HepG2 (cell line): ENCODE data around the gene RASSF7.

Source experiments
- CREB1 ChIP-seq, 2 experiments: fragments of 450-650 bp in 1 of 2; IDR thresholded peaks; 2 replicates each; pipeline ENCODE4 v1.6.1; 2016 to 2017; ENCODE audit warnings: control low read depth in 1 of 2, mild to moderate bottlenecking in 1 of 2, missing compliant biosample characterization in 1 of 2, missing genetic modification characterization in 1 of 2
- GLI4 ChIP-seq: sonication (generic); formaldehyde crosslinking; IDR thresholded peaks from 2 replicates; pipeline ENCODE4 v1.5.1; 2020; ENCODE audit warnings: missing genetic modification reagents, mild to moderate bottlenecking, moderate library complexity, borderline replicate concordance
- KLF13 ChIP-seq: sonication (generic); formaldehyde crosslinking; IDR thresholded peaks from 2 replicates; pipeline ENCODE4 v1.4.0; 2020; ENCODE audit warnings: mild to moderate bottlenecking, missing genetic modification reagents
- SMARCE1 ChIP-seq: fragments of 450-650 bp; IDR thresholded peaks from 2 replicates; pipeline ENCODE4 v1.6.1; 2017; ENCODE audit warnings: borderline replicate concordance
- ZMYM2 ChIP-seq: sonication (generic); formaldehyde crosslinking; IDR thresholded peaks from 2 replicates; pipeline ENCODE4 v1.8.0; 2022; ENCODE audit warnings: mild to moderate bottlenecking, missing genetic modification reagents
- ZNF709 ChIP-seq: sonication (generic); formaldehyde crosslinking; IDR thresholded peaks from 2 replicates; pipeline ENCODE4 v1.5.0; 2020; ENCODE audit warnings: mild to moderate bottlenecking, missing genetic modification reagents
- ZNF781 ChIP-seq: sonication (generic); formaldehyde crosslinking; IDR thresholded peaks from 2 replicates; pipeline ENCODE4 v1.5.1; 2020; ENCODE audit warnings: borderline replicate concordance, mild to moderate bottlenecking, missing genetic modification reagents; ENCODE audit errors: not compliant biosample characterization
- TF ChIP-seq, protein P1 (sequence below): sonication (generic); formaldehyde crosslinking; IDR thresholded peaks from 2 replicates; pipeline ENCODE4 v1.4.0; 2020; ENCODE audit warnings: missing genetic modification reagents
- TF ChIP-seq, protein P2 (sequence below), 2 experiments: IDR thresholded peaks; 2 replicates each; pipeline ENCODE4 v1.6.1; 2011 to 2012; ENCODE audit warnings: low read length in 2 of 2, borderline replicate concordance in 1 of 2, low read depth in 1 of 2, mild to moderate bottlenecking in 1 of 2, moderate library complexity in 1 of 2

DNA sequence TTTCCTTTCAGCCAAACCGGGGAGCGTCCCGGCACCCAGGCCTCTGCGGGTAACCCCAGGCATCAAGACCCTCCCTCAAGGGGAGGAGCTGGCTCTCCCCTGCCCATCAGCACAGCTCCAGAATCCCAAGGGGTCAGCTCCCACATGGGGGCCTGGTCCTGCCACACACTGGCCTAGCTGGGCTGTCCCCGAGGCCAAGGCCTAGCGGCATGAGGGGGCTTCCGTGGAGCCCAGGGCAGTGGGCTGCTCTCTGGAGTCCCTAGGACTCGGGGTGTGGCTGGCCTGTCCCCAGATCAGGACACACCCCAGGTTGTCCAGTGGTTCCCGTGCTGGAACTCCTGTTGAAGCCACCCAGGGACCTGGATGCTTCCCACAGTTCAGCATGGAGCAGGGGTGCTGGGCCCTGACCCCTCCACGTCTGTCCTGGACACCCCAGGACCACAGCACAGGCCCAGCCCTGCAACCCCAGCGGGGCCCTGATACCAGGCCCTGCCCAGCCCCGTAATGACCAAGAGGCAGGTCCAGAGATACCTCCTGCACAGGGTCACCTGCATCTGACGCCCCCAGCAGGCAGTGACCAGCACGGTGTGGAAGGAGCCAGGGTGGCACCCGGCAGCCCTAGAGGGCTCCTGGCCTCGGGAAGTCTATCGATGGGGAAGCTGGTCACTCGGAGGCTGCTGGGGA is 30.9 kb upstream of the RASSF7 start:
- TF ChIP-seq KLF13 (CRISPR knock-in tag) = no peak
- no peak for TF ChIP-seq CREB1 (IDR thresholded peaks at IDR 0.05)
- TF ChIP-seq CREB1 (CRISPR knock-in tag; IDR thresholded peaks at IDR 0.05) = no peak
- no peak for TF ChIP-seq ZMYM2
- TF ChIP-seq SMARCE1 = no peak
- TF ChIP-seq, protein P1, sequence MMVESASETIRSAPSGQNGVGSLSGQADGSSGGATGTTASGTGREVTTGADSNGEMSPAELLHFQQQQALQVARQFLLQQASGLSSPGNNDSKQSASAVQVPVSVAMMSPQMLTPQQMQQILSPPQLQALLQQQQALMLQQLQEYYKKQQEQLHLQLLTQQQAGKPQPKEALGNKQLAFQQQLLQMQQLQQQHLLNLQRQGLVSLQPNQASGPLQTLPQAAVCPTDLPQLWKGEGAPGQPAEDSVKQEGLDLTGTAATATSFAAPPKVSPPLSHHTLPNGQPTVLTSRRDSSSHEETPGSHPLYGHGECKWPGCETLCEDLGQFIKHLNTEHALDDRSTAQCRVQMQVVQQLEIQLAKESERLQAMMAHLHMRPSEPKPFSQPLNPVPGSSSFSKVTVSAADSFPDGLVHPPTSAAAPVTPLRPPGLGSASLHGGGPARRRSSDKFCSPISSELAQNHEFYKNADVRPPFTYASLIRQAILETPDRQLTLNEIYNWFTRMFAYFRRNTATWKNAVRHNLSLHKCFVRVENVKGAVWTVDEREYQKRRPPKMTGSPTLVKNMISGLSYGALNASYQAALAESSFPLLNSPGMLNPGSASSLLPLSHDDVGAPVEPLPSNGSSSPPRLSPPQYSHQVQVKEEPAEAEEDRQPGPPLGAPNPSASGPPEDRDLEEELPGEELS = no peak
- TF ChIP-seq, protein P2, sequence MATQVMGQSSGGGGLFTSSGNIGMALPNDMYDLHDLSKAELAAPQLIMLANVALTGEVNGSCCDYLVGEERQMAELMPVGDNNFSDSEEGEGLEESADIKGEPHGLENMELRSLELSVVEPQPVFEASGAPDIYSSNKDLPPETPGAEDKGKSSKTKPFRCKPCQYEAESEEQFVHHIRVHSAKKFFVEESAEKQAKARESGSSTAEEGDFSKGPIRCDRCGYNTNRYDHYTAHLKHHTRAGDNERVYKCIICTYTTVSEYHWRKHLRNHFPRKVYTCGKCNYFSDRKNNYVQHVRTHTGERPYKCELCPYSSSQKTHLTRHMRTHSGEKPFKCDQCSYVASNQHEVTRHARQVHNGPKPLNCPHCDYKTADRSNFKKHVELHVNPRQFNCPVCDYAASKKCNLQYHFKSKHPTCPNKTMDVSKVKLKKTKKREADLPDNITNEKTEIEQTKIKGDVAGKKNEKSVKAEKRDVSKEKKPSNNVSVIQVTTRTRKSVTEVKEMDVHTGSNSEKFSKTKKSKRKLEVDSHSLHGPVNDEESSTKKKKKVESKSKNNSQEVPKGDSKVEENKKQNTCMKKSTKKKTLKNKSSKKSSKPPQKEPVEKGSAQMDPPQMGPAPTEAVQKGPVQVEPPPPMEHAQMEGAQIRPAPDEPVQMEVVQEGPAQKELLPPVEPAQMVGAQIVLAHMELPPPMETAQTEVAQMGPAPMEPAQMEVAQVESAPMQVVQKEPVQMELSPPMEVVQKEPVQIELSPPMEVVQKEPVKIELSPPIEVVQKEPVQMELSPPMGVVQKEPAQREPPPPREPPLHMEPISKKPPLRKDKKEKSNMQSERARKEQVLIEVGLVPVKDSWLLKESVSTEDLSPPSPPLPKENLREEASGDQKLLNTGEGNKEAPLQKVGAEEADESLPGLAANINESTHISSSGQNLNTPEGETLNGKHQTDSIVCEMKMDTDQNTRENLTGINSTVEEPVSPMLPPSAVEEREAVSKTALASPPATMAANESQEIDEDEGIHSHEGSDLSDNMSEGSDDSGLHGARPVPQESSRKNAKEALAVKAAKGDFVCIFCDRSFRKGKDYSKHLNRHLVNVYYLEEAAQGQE (IDR thresholded peaks at IDR 0.05; ENCODE audit: borderline replicate concordance in 1 of 2, low read depth in 1 of 2, low read length in 2 of 2) = no peak
- TF ChIP-seq ZNF781 (CRISPR knock-in tag) = no peak
- TF ChIP-seq GLI4 (CRISPR knock-in tag) = no peak
- no peak for TF ChIP-seq ZNF709 (CRISPR knock-in tag)
